Kidney epithelial cell (primary cell): ENCODE data around the gene CHRNA10. TPM values are rescaled to one million over a fixed set of nuclear protein-coding genes. Genes with fewer than 3 reads are reported as not detected.

Source experiments
- DNase-seq: peaks from one replicate; pipeline ENCODE4 v3.0.0-alpha.2; 2010; ENCODE audit warnings: low read depth
- H3K27me3 ChIP-seq: 2 replicates; pipeline ENCODE4 v1.6.0; 2011; ENCODE audit warnings: low read length; ENCODE audit not compliant: control insufficient read depth, insufficient read depth
- H3K36me3 ChIP-seq: 2 replicates; pipeline ENCODE4 v1.5.1; 2011; ENCODE audit warnings: low read length; ENCODE audit not compliant: control insufficient read depth, insufficient read depth
- H3K4me3 ChIP-seq: 2 replicates; pipeline ENCODE4 v1.5.1; 2011; ENCODE audit warnings: low read depth, mild to moderate bottlenecking, control low read depth, low read length
- total RNA-seq: library from RNA; depleted of rRNA; stranded (reverse); fragments of >200 nt; gene quantifications from 2 replicates; pipeline ENCODE4 v1.2.3, GENCODE V29; 2015
- TF ChIP-seq, protein P1 (sequence below): IDR thresholded peaks from 2 replicates; pipeline ENCODE4 v1.5.1; 2011; ENCODE audit warnings: mild to moderate bottlenecking, moderate library complexity, low read length, control low read depth, inconsistent platforms; ENCODE audit not compliant: insufficient read depth, poor library complexity, severe bottlenecking

Gene CHRNA10
- total RNA-seq, 1 donor from 2014 or later: 0.54 TPM

DNA sequence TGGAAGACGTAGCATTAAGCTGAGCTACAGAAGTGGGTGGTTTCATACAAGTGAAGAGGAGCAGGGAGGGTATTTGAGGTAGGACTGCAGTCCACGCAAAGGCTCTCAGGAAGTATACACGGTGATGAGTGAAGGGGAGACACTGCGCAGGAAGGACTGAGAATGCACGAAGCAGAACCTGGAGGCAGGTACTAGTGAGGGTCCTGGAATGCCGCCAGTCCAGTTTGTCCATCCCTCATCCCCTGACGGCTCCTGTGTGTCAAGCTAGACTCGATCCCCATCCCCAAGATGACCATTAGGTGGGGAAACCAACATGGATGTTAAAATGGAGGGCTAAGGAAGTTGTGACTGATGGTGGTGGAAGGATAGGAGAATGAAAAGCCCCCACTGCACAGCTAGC lies 53.2 kb downstream of the CHRNA10 start:
- no peaks in the 10 kb centered on the region for H3K27me3 ChIP-seq
- no peak for DNase-seq
- no peaks in the 10 kb centered on the region for H3K36me3 ChIP-seq
- TF ChIP-seq, protein P1, sequence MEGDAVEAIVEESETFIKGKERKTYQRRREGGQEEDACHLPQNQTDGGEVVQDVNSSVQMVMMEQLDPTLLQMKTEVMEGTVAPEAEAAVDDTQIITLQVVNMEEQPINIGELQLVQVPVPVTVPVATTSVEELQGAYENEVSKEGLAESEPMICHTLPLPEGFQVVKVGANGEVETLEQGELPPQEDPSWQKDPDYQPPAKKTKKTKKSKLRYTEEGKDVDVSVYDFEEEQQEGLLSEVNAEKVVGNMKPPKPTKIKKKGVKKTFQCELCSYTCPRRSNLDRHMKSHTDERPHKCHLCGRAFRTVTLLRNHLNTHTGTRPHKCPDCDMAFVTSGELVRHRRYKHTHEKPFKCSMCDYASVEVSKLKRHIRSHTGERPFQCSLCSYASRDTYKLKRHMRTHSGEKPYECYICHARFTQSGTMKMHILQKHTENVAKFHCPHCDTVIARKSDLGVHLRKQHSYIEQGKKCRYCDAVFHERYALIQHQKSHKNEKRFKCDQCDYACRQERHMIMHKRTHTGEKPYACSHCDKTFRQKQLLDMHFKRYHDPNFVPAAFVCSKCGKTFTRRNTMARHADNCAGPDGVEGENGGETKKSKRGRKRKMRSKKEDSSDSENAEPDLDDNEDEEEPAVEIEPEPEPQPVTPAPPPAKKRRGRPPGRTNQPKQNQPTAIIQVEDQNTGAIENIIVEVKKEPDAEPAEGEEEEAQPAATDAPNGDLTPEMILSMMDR: no peak
- H3K4me3 ChIP-seq: no peak overlapping the region

DNA sequence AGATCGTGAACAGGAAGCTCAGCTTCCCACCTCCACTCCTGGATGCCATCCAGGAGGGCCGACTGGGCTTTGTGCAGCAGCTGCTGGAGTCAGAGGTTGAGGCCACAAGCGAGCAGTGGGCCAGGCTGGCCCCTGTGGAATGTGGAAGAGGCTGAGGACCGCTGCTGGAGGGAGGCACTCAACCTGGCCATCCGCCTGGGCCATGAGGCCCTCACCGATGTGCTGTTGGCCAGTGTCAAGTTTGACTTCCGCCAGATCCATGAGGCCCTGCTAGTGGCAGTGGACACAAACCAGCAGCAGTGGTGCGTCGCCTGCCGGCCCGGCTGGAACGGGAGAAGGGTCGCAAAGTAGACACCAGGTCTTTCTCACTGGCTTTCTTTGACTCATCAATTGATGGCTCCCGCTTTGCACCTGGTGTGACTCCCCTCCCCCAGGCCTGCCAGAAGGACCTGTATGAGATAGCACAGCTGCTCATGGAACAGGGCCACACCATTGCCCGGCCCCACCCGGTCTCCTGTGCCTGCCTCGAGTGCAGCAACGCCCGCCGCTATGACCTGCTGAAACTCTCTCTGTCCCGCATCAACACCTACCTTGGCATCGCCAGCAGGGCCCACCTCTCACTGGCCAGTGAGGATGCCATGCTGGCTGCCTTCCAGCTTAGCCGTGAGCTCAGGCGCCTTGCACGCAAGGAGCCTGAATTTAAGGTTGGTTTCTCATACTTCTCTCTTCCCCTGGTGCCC lies 54.3 kb downstream of the CHRNA10 start:
- no peaks in the 10 kb centered on the region for H3K27me3 ChIP-seq
- no peaks in the 10 kb centered on the region for H3K36me3 ChIP-seq
- DNase-seq: no peak
- H3K4me3 ChIP-seq: no peak overlapping the region
- TF ChIP-seq, protein P1: no peak

DNA sequence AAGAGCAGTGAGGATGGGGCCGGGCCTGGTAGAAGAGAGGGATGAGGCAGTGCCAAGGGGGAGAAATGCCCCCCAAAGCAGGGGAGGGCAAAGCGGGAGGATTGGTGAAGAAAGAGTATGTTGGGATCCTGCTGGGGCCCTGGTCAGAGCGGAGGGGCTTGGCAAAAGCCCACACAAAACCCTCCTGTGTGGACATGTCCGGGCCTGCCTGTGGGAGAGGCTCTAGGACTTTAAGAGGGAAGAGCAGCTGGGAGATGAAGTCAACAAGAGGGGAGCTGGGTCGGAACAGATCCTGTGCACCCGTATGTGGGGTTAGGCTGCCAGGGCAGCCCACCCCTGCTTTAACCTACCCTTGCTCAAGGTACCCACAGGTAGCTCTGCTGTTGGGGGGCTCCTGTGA lies 55.2 kb downstream of the CHRNA10 start:
- no peak for DNase-seq
- H3K36me3 ChIP-seq: no peaks in the 10 kb centered on the region
- no peaks in the 10 kb centered on the region for H3K27me3 ChIP-seq
- TF ChIP-seq, protein P1: no peak
- H3K4me3 ChIP-seq: no peak overlapping the region

Other genes with a start within 250 kb of the CHRNA10 start
- gene ART5, start 29.4 kb downstream of the CHRNA10 start, total RNA-seq: 0.21 and 0.54 TPM in 2 replicates
- not detected in 2 replicates for gene ART1, start 26.3 kb downstream of the CHRNA10 start, total RNA-seq
- 73.4 and 94.0 TPM in 2 replicates for gene NUP98, start 126.2 kb upstream of the CHRNA10 start, total RNA-seq
- gene PGAP2, start 137.2 kb upstream of the CHRNA10 start, total RNA-seq: 20.3 and 20.6 TPM in 2 replicates
- gene RHOG, start 169.6 kb upstream of the CHRNA10 start, total RNA-seq: 30.3 and 46.8 TPM in 2 replicates
- gene STIM1, start 184.3 kb upstream of the CHRNA10 start, total RNA-seq: 25.4 and 35.3 TPM in 2 replicates